Measurements from ENCODE around the gene MLXIP.
"Not testable (repeated sequence)": the region's sequence is repeated elsewhere in the genome, so short reads cannot be mapped to it uniquely, and the experiment has no call there.

The MLXIP gene

DNA sequence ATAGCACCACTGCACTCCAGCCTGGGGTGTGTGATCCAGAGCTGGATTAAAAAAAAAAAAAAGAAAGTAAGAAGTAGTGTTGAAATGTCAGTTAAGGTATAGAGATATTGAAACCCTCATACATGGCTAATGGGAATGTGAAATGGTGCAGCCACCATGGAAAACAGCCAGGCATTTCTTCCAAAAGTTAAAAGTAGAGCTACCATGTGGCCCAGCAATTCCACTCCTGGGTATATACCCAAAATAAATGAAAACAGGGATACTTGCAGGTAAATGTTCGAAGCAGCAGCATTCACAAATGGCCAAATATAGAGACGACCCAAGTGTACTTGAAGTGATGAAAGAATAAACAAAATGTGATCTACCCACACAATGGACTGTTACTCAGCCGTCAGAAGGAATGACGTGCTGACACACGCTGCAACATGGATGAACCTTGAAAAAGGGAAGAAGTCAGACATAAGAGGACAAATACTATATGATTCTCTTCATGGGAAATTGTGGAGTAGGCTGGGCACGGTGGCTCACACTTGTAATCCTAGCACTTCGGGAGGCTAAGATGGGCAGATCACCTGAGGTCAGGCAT lies 80.2 kb downstream of the MLXIP start:
- no peak for DNase-seq

DNA sequence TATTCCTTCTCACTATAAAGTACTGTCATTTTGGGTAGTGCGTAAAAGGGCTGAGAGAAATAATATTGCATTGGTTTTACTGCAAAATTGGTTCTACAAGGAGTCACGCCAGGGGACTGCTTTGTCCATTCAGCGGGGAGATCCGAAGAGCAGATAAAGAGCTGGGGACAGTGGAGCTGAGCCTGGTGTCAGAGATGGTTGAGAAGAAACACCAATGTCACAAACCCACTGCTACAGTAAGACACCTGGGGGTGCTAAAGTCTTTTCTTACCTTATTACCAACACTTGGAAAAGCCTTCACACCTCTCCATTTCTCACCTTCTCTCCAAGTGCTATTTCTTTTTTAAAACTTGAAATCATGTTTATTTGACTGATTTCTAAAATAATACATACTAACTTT lies 81.3 kb downstream of the MLXIP start:
- DNase-seq: peak; percentile 11

DNA sequence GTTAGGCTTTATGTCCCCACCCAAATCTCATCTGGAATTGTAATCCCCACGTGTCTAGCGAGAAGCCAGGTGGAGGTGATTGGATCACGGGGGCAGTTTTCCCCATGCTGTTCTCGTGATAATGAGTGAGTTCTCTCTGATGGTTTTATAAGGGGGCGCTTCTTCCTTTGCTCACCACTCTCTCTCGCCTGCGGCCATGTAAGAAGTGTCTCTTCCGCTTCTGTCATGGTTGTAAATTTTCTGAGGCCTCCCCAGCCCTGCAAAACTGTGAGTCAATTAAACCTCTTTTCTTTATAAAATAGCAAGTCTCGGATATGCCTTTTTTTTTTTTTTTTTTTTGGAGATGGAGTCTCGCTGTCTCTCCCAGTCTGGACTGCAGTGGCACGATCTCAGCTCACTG lies 82.2 kb downstream of the MLXIP start:
- no peak for DNase-seq

DNA sequence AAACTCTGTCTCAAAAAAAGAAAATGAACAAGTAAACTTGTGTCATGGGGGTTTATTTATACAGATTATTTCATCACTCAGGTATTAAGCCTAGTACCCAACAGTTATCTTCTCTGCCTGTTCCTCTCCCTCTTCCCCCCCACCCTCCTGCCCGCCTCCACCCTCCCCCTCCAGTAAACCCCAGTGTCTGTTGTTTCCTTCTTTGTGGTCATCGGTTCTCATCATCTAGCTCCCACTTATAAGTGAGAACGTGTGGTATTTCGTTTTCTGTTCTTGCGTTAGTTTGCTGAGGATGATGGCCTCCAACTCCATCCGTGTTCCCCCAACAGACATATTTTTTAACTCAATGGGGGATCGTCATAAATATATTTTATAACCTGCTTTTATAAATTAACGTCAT lies 83.1 kb downstream of the MLXIP start:
- DNase-seq: no peak

DNA sequence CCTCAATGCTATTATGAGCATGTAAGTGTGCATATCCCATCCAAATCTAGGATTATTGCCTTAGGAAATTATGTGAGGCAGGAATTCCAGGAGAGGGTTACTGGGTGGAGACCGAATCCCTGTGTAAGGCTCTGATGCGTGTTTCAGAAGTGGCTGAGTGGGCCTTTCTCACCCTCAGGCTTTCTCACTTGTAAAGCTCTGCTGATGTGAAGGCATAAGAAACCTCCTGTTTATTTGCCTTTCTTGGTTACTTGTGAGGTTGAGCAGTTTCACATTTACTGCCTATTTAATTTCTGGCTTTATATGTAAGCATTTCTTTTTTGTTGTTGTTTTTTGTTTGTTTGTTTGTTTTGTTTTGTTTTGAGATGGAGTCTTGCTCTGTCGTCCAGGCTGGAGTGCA lies 84.4 kb downstream of the MLXIP start:
- no peak for DNase-seq

DNA sequence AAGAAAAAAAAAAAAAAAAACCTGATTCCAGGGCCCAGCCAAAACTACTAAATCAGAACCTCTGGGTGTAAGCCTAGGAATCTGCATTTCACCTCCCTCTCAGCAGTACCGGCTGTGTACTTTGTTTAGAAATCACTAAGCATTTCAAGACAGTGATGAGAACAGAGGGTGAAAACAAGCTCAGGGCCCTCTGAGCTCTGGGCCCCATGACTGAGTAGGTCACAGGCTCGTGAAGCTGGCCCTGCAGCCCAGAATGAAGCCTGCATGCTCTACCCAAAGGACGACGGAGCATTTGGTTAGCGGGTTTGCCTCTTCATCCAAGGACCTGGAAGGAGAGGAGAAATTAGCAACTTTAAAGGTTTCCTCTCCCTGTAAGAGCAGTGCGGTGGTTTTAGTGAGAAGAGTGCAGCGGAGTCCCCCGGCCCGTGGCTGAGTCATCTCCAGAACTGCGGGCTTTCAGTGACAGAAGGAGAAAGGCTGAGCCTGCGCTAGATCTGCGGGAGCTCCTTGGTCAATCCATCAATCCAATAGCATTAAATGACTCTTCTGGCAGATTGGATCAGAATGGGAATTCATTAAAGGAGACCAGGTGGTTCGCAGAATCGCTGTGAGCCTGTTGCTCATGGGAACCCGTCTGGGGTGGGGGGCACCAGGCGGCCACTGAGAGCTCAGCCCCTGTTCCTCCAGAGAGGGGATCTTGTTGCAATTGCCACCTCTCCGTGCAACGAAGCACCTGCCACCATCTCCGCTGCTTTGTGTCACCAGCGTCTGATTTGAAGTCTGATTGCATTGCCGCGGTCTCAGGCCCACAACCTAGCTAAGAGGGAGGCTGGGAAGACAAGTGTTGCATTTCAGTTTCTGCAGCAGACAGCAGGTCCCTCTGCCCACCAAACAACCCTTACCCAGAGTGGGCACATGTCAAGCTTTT lies 88.1 kb downstream of the MLXIP start:
- peak; percentile 42 for DNase-seq

DNA sequence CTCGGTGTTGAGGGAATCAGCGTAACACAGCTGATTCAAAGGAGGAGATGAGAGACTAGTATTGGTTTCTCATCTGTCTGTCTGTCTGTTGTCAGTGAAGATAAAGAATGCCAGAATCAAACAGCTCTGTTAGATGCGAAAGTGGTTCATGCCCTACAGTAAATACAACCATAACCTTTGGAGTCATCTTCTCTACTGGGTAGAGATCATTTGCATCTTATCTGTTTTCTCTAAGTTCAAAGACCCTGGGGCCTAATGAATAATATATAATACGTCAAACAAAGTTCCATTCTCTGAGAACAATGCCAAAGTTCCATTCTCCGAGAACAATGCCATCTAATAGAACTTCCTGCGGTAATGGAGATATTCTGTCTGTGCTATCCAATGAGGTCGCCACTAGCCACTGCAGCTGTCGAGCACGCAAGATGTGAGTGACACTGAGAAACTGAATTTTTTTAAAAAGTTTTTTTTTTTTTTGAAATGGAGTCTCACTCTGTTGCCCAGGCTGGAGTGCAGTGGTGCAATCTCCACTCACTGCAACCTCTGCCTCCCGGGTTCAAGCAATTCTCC lies 88.9 kb downstream of the MLXIP start:
- DNase-seq: no peak

DNA sequence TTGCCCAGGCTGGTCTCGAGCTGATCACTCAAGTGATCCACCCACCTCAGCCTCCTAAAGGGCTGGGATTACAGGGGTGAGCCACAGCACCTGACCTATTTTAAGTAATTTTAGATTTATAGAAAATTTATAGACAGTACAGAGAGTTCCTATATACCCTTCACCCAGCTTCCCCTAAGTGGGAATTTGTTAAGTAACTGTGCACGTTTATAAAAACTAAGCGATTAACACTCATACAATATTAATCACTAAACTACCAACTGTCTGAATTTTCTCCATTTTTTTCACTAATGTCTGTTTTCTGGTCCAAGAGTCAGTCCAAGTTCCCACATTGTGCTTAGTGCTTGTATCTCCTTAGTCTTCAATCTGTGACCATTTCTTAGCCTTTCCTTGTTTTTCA lies 89.9 kb downstream of the MLXIP start:
- no peak for DNase-seq

DNA sequence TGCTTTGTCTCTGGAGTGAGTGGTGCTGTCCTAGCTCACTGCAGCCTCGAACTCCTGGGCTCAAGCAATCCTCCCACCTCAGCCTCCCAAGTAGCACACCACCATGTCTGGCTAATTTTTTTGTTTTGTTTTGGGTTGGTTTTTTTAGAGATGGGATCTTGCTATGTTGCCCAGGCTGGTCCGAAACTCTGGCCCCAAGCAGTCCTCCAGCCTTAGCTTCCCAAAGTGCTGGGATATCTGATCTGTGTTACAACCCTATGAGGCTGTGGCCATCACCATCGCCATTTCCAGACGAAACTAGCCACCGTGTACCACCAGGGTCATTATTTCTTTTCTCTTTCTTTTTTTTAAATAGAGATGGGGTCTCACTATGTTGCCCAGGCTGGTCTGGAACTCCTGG lies 92.8 kb downstream of the MLXIP start:
- DNase-seq: no peak

DNA sequence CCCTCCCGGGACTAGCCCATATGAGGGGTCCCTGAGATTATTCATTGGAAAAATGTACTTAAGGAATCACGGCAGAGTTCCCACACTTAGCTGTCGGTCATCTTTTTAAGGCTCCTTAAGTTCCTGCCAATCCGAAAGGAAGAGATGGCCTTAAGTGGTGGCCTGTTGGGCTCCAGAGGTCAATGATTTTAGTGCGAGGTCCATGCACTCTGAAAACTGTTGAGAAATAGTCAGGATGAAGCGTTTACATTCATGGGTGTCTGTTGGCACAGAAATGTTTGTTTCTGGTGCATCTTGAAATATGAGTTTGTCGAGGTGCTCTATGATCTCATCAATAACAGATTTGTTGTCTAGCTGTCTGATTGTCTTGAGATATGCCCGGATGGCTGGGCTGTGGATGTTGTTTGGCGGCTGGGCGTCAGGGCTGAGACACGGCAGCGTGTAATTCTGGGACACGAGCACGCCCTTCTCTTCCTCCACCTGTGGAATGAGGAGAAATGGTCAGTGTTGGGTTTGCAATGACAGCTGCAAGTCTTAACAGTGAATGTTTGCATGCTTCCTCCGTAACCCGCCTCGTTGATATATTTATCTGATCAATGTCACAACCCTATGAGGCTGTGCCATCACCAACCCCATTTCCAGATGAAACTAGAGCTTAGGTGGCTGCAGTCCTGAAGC lies 93.8 kb downstream of the MLXIP start:
- DNase-seq: no peak

DNA sequence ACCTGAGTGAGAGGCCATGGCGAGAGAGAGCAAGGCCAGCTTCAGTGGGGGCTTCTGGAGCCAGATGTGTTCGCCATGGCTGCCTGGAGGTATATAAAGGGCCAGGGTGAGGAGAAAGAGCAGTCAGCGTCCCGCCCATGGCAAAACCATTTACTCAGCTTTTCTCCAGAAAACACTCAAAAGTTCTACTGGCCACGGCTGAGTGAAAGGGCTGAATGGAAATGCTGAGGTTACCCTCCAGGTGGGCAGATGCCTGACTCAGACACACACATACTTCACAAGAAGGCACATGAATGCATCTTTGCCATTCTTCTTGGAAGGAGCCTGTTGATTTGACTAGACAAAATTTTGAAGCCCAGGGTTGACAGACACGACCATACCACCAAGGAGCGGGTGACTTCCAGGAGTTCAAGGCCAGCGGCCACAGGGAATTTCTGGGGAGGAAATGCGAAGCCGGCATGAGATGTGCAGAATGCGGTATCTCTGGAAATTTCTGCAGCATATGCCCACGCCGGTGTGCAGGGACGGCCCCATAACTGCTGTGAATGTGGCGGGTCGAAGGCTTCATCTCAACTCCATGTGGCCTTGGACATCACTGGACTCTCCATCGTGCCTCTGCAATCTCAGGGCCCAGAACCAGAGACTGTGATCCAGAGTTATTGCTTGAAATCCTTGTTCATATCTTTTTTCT lies 95.7 kb downstream of the MLXIP start, which contains the start of gene IL31:
Gene IL31 (minus strand): TSS at position 67 of the 691 bp plus-strand sequence. CDS start 49 bp downstream, at position 18.
- no peak for DNase-seq

DNA sequence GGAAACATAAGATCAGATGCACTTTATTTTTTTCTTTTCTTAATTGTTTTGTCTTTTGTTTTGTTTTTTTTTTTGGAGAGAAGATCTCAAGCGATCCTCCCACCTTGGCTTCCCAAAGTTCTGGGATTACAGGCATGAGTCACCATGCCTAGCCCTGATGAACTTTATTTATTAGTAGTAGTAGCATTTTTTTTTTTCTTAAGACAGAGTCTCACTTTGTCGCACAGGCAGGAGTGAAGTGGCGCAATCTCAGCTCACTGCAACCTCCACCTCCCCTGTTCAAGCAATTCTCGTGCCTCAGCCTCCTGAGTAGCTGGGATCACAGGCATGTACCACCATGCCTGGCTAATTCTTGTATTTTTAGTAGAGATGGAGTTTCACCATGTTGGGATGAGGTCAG lies 97.9 kb downstream of the MLXIP start:
- DNase-seq: not testable (repeated sequence)

DNA sequence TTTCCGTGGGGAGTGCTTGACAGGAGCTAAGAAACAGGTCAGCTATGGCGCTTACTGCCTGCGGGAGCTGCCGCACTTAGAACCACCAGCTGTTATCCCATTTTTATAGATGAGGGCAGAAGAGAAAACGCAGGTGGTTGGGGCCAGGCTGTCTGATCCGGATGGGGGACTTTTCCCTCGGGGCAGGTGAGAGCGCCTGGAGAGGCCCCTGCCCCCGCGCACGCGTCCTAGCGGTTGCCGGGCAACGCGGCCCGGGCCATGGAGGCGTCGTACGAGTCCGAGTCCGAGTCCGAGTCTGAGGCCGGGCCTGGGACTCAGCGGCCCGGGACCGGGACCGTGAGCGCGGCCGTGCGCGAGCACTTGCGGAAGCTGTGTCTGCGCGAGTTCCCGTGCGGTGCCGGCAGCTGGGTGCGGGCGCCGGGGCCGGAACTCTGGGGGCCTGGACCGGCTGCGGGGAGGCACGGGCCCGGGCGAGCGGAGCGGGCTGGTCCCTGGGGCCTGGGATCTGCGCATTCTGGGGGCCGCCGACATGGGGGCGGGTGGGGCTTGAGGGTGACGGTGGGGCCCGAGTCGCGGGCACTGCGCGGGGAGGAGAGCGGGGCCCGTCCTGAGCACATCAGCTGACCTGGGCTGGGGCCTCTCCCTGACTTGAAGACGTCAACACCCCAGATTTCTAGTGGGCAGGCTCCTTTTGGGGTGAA lies 104.5 kb downstream of the MLXIP start, which contains the start of gene LRRC43:
Gene LRRC43 (plus strand): TSS at position 237 of the 701 bp plus-strand sequence. CDS start 22 bp downstream, at position 259.
- peak; percentile 96 for DNase-seq

DNA sequence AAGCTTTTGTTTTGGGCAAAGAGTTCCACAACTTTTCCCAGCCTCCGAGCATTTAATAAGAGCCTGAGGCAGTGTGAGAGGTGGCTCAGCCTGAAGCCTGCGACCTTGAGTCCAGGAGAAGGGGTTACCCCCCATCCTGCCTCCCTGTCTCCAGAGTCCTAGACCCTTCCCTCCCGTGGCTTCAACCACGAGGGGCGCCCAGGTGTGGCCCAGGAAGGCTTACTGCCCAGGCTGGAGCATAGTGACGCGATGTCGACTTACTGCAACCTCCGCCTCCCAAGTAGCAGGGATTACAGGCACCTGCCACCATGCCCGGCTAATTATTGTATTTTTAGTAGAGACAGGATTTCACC lies 105.0 kb downstream of the MLXIP start:
- DNase-seq: no peak

DNA sequence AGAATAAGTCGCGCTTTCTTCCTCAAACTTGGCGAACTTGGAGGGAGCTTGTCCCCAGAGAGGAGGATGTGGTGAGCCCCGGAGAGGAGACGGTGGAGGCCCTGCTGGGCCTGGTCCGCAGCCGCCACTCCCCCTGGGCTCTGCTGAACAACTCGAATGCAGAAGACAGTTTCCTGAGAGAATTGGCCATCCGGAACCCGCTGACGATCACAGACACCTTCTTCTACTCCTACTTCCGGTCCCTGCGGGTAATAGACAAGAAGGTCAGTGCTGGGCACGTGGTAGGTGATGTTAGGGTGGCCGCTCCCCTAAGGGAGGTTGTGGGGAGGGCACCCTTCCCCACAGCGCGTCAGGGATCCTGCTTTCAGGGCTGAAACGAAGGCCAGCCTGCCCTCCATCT lies 106.0 kb downstream of the MLXIP start:
- no peak for DNase-seq

DNA sequence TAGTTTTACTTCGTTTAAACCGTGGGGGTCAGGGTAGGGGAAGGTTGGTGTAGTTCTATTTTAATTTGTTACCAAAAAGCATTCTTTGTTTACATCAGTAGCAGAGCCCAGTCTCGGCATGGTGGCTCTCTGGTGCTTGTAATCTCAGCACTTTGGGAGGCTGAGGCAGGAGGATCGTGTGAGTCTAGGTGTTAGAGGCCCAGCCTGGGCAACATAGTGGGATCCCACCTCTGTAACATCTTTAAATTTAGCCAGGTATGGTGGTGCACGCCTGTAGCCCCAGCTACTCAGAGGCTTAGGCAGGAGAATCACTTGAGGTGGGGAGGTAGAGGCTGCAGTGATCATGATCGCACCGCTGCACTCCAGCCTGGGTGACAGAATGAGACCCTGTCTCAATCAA lies 106.5 kb downstream of the MLXIP start:
- no peak for DNase-seq

DNA sequence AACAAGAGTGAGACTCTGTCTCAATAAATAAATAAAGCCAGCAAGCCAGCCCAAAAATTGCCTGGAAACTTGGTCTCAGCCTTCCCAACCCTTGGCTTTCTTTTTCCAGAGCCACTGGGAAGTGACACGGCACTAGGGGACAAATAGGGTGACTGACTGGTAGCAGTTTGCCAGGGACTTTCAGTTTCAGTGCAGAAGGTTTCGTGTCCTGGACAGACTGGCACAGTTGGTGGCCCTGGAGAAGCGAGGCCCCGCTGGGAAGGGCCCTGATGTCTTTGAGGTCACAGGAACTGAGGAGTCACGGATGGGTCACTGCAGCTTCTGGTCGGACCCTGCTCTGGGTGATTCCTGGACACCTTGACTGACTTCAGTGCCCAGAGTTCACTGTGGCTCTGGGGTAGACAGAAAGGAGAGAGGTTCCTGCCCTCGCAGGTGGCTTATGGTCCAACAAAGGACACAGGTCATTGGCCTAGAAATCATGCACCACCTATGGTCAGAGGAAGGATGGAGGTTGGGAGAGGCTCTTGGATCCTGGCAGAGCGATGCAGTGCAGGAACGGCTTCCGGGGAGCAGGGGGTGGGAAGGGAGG lies 107.0 kb downstream of the MLXIP start:
- no peak for DNase-seq

DNA sequence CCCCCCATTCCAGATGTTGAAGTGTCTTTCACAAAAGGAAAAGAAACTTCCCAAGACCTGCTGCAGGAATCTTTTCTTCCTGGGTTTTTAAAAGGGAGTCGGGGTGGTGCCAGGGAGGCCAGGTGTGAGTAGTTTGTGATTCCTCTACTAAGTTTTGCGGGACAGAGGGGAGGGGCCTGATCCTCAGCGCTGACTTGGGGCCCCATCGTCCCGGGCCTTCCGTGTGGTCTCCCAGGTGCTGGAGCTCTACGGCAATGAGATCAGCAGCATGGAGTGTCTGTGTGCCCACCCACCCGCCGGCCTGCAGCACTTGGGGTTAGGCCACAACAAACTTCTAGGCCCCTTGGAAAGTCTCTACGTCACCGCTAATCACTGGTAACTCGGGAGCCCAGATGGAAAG lies 108.9 kb downstream of the MLXIP start:
- DNase-seq: no peak

DNA sequence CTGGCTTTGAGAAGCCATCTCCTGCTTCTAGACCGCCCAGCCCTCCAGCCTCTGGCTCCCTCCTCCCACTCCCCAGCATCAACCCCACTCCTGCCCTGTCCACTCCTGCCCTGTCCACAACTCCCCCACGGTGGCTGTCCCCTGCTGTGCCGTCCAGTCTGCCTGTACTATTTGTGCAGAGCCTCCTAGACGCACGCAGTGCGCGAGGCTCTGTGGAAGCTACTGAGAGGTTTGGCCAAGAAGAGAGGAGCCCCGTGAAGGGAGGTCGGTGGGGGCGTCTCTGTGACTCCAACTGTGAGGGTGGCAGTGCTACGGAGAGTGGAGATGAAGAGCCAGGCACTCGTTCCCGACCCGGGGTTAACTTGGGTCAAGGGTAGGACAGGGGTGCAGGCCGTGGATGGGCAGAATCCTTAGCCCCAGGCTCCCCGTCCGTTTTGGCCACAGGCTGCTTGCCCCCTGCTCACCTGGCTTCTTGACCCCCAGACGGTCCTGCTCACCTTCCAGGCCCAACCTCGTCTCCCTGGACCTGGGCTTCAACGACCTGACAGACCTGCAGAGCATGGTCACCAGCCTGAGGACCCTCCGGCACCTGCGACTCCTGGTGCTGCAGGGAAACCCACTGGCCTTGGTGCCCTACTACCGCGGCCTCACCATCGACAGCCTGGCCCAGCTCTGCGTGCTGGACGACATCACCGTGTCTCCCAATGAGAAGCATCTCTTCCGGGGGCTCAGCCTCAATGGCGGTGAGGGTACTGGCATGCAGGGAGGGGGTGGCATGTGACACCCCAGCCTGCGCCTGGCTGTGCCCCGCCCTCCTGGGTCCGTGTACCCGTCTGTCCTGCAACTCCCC lies 111.3 kb downstream of the MLXIP start:
- no peak for DNase-seq

DNA sequence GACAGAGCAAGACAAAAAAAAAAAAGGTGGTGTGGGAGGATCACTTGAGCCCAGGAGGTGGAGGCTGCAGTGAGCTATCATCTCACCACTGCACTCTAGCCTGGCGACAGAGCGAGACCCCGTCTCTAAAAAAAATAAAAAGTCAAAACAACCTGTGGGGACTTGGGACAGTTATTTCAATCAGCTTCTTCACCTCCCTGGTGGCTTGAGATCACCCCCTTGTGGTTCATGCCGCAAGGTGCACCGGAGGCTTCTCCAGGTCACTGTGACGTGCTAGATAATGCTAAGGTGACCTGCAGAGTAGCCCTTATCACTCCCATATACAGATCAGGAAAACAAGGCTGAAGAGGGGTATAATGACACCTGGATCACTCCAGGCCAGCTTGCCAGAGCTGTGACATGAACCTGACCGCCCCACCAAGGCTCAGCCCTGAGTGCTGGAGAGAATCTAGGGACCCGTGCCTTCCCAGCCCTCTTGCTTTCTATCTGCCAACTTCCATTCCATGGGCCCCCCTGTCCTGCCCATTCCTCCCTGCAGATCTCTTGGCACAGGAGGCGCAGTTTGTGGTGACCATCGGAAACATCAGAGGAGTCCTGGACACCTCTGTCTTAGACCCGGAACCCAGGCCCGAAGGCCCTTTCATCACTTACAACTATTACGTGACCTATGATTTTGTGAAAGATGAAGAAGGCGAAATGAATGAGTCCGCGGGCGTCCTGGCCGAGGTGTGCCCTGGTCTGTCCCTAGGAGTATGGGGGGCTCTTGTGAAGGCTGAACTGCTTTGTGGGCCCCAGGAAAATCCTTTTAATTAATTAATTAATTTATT lies 112.5 kb downstream of the MLXIP start:
- peak; percentile 39 for DNase-seq

Measured in NCI-H2171 treated with DMSO at 0.1 percent for 48 hours (cell line).